Muscle of arm (tissue), 12 donors: ENCODE data around the gene CLDN19. TPM values are rescaled to one million over a fixed set of nuclear protein-coding genes. Genes with fewer than 3 reads are reported as not detected.
"Not testable (repeated sequence)": the region's sequence is repeated elsewhere in the genome, so short reads cannot be mapped to it uniquely, and the experiment has no call there.

Experiments
- DNase-seq: peaks from one replicate; pipeline ENCODE4 v3.0.0-alpha.2; 2013
- polyA plus RNA-seq, 12 donors: library from polyadenylated mRNA; unstranded; fragments of 120-200 nt; gene quantifications; one replicate each; pipeline ENCODE4 v1.2.1, GENCODE V29; 2013; ENCODE audit not compliant: insufficient read length in 12 of 12

CLDN19 gene
- polyA plus RNA-seq, 12 donors = 0.27 to 2.2 (median 0.72) TPM; not detected in 2

- DNase-seq = no peak
Observed at GRCh38 chr1:42761567-42761966, 21.5 kb upstream of the CLDN19 start.

- no peak for DNase-seq
Observed at GRCh38 chr1:42759114-42759513, 19.1 kb upstream of the CLDN19 start.

GRCh38 chr1:42758641-42759040 is 18.6 kb upstream of the CLDN19 start:
- no peak for DNase-seq

GRCh38 chr1:42757892-42758275 is 17.8 kb upstream of the CLDN19 start:
- no peak for DNase-seq

GRCh38 chr1:42756956-42757891 is 17.2 kb upstream of the CLDN19 start:
- no peak for DNase-seq

- DNase-seq = no peak
Observed at GRCh38 chr1:42753070-42753469, 13.0 kb upstream of the CLDN19 start.

- DNase-seq = no peak
Observed at GRCh38 chr1:42752284-42752683, 12.2 kb upstream of the CLDN19 start.

- DNase-seq = not testable (repeated sequence)
Observed at GRCh38 chr1:42751511-42752070, 11.6 kb upstream of the CLDN19 start.

GRCh38 chr1:42750041-42750440 is 10.0 kb upstream of the CLDN19 start:
- DNase-seq = no peak

GRCh38 chr1:42748461-42749410 is 8.7 kb upstream of the CLDN19 start:
- no peak for DNase-seq

GRCh38 chr1:42748021-42748420 is 8.0 kb upstream of the CLDN19 start:
- DNase-seq = no peak

- DNase-seq = no peak
Observed at GRCh38 chr1:42747125-42747524, 7.1 kb upstream of the CLDN19 start.

- DNase-seq = no peak
Observed at GRCh38 chr1:42746436-42747105, 6.5 kb upstream of the CLDN19 start.

GRCh38 chr1:42745851-42746250 is 5.8 kb upstream of the CLDN19 start:
- no peak for DNase-seq

GRCh38 chr1:42744148-42744413 is 4.0 kb upstream of the CLDN19 start:
- DNase-seq = no peak

- DNase-seq = no peak
Observed at GRCh38 chr1:42743317-42744147, 3.5 kb upstream of the CLDN19 start.

- DNase-seq = no peak
Observed at GRCh38 chr1:42742617-42743316, 2.7 kb upstream of the CLDN19 start.

GRCh38 chr1:42742141-42742540 is 2.1 kb upstream of the CLDN19 start:
- no peak for DNase-seq

- no peak for DNase-seq
Observed at GRCh38 chr1:42741706-42742105, 1.7 kb upstream of the CLDN19 start.

- no peak for DNase-seq
Observed at GRCh38 chr1:42740851-42741580, 980 bp upstream of the CLDN19 start.
